NCI-H1048 (cell line): ENCODE measurements around the gene BCL11A.

Experiments used
- DNase-seq: peaks from one replicate; lab custom pipeline; 2025; lab: John Stamatoyannopoulos, UW

The BCL11A gene

DNA sequence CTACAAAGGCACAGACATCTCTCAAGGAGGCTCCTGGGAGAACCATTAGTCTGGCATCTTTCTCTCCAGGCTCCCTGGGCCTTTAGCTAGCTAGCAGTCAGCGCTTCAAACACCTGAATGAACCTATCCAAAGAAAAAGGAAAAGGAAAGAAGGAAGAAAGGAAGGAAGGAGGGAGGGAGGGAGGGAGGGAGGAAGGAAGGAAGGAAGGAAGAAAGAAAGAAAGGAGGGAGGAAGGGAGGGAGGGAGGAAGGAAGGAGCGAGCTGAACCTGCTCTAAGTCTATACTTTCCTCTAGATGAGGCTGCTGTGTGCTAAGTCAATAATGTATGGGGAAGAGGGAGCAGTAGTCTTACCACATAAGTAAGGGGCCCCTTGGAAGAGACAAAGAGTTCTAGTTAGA lies 5.1 kb upstream of the BCL11A start:
- no peak for DNase-seq

DNA sequence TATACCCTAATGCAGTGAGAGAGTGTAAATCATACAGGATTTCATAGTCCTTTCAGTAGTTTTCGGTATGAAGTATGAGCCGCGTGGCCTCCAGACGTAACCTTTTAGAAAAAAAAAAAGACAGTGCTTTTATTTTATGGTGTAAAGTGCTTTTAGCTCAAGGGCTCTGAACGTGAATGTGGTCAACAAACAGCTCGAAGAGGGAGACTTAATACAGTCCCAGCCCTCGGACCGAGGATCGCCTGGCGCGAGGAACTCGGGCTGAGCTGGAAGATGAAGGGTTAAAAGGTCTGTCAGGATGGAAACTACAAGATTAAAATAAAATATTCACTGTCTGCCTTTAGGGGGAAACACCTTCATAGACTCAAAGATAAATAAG lies 4.0 kb upstream of the BCL11A start:
- DNase-seq, result no peak

DNA sequence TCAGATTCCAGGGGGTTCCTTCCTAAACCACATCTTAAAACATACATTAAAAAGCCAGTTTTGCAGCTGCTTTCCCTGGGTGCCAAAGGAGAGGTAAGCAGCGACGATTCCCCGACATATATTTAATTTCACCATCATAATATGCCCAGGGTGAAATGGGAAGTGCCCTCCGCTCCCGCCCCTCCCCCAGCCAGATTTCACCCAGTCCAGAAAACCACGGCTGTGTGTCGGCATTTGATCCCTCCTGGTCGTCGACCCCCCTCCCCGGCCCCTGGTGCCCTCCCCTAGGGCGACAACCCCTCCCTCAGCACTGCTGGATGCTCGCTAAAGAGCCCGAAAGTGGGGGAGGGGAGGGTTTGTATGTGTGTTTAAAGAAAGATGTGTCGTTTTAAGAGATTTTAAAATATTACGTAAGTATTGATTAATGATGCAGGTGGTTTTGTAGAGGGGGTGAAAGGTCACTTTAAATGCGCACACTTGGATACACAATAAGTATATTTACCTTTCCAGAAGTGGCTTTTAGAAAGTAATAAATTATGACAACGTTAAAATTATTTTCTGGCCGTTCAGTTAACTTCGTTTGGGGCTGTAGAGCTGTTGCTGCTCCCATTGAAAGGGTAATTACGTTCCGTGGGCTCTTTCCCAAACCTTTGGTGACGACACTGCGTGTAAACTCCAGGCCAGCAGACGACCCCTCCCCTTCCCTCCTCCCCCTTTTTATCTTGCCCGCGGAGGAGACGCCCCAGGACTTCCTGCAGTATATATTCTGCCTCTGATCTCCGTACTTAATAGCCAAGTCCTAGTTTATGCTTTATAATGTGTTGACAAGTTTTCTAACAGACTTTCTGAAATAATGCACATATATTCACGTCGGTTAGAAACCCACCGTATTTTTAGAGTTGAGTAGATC lies 3.4 kb upstream of the BCL11A start:
- no peak for DNase-seq

DNA sequence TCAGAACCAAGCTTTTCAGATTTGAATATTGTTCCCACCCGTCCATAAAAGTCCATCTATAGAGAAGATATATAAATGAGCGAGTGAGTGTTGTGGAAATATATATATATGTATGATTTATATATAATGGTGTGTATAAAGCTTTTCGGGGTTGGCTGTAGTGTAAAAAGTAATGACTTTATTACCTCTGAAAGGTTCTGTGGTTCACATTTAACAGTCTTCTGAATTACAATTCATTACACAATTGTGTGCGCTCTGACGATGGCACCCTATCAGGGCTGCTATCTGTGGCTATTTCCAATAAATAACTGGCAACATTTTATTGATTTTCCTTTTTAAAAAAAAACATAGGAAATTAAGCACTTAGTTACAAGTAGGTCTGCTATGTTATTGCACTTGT lies 2.7 kb upstream of the BCL11A start:
- DNase-seq, result no peak

DNA sequence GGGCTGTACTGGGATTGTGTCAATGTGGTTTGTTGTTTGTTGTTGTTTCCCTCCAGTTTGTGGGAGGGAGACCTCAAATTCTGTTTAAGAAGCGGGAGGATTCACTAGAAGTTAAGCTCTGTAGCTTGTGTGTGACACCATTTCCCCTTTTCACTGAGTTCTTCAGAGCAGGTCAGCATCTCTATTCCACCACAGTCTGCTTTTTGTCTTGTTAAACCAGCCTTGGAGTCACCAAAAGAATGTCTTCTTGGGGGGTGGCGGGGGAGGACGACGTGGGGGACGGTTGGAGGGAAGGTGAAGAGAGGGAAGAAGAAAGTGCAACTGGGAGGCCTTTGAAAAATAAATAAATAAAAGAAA lies 2.3 kb upstream of the BCL11A start:
- DNase-seq, result no peak

DNA sequence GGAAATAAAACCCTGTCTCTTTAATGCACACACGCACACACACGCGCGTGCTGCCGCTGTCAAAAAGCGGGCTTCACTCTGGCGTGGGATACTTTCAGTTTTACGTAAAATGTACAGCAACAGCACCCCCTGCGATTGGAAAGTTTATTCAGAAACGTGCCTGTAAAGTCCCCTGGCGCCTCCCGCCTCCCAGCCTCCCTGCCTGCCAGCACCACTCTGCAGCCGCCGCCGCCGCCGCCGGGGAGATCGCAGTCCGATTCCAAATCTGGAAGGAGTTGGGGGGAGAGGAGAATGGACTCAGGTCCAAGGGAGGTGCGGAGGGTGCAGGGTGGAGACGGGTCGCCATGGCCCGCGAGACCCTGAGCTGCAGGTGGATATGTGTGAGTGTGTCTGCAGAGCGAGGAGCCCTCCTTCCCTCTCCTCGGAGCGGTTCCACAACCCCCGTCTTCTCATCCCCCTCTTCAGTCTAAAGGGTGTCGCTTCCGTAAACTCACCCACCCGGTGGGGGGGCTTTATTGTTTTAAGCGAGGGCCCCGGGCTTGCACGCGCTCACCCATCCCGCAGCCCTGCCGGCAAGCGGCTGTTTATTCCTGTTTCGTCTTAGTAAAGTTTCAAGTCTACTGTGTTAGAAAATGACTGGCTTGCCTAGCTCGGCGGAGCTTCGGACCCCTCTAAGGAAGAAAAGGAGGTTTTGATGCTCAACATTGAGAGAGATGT lies 1.8 kb upstream of the BCL11A start:
- peak; percentile 65 for DNase-seq

DNA sequence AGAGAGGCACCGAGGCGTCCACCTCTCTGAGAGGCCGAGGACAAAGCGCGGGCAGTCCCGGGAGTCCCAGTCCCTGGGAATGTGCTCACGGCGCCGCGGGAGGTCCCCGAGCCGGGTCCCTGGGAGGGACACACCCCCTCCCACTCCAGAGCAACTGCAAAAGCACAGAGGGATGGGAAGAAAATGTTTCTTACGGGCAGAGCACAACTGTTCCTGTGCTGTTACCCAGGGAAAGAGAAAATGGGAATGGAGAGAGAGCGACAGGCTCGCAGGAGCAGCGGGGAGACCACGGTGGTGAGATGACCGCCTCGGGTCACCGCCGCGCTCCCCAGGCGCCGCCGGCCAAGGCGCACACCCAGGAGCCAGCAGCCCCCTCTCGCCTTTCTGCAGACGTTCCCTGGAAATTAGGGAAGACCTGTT lies 1.2 kb upstream of the BCL11A start:
- no peak for DNase-seq

DNA sequence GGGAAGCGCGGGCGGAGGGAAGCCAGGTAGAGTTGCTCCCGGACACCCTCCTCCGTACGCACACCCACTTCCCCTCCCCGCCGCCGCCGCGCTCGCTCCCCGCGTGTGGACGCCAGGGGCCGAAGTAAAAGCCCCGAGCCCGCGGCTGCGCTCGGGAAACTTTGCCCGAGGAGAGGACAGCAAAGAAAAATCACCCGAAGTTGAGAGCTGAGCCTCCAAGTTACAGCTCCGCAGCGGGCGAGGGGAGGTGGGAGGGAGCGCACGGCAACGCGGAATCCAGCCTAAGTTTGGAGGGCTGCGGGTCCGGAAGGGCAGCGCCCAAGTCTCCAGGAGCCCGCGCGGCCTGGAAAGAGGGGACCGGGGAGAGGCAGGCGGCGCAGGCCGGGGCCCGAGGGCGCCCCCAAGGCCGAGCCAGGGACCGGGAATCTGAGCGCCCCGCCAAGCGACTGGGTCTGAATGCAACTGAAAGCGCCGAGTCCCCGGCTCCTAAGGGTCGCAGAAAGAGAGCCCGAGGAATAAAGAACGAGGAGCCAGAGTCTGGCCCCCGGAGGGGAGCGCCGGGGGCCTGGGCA lies 706 bp upstream of the BCL11A start:
- DNase-seq, result no peak

DNA sequence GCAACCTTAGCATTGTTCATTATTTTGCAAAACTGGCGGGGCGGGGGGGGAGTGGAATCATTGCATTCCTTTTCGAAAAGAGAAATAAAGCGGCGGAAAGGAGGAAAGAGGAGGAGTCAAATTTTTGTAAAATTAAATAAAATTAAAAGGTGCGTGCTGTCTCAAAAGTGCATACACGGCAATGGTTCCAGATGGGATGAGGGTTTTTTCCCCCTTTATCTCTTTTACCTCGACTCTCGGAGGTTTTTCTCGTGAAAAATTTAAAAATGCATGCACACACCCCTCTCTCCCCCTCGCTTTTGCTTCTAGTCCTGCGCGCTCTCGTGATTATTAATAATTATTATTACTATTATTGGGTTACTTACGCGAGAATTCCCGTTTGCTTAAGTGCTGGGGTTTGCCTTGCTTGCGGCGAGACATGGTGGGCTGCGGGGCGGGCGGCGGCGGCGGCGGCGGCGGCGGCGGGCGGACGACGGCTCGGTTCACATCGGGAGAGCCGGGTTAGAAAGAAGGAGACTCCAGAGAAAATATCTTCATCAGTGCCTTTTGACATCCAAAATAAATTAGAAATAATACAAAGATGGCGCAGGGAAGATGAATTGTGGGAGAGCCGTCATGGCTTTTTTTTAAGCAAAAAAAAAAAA lies 481 bp downstream of the BCL11A start:
- no peak for DNase-seq

DNA sequence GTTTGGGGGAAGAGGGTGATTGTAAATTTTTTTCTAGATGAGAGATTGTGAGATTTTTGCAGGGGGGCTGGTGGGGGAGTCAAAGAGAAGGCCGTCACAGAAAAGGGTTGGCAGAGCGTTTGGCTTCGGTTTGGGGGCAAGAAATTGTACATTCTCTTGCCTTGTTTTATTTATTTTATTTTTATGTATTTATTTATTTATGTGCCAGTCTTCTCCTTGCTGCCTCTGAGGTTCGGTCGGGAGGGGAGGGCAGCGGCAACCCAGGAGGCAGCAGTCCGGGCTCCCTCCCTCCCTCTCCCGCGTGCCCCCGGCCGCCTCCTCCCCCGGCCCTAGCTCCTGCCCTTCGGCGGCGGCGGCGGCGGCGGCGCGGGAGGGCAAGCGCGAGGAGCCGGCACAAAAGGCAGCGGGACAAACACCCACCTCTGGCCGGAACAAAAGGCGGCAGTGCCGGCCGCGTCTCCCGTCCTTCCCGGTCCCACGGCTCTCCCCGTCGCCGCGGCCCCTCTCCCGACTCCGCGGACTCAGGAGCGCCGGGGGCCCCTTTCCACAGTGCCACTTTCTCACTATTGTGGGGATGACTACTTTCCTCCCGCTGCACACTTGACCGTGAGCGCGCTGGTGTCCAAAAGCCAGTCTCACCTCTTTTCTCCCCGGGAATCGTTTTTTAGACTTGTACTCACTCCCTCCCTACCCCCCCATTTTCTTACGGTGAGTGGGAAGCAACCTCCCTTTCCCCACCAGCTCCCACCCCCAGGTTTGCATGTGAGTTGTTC lies 1.2 kb downstream of the BCL11A start:
- no peak for DNase-seq

DNA sequence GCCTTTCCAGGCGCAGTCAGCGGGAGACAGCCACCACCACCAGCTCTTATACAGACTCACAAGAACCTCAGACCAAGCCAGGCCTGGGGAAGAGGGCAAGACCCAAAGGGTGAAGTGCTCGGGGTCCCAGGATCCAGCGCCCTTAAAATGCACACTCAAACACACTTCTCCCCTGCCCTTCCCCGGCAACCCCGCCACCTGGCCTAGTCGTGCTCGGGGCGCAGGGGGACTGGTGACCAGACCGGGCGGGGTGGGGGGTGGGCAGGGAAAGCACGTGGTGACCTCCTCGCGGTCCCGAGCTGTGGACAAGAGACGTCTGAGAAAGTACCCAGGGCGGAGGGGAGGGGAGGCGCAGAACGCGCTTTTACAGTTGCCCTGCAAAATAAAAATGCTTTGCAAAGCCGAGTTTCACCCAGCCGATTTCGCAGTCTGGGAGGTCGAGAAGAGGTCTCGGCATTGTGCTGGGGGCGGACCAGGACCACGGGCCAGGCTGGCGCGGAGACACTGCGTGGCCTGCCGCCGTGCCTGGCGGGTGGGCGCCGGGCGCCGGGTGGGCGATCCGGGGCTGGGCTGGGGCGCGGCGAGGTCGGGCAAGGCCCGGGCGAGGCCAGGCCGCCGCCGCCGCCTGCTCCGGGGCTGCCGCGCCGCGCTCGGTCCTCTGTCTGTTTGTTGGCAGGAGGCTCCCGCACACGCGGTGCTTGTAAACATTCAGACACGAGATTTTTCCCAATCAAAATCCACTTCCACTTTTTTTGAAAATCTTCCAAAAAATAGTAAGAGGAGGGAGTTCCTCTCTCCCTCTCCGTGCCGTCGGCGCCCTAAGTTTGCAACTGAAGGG lies 2.0 kb downstream of the BCL11A start:
- no peak for DNase-seq

DNA sequence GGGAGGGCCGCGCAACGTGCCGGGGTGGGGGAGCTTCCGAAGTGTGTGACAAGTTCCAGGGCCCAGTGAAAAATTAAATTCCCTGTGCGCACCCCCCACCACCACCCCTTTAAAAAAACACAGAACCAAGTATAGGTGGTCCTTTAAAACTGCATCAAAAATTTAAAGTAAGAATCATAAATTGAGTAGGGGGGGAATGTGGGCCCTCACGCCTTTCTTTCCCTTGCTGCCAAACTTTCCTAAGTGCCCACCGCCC lies 2.5 kb downstream of the BCL11A start:
- no peak for DNase-seq

DNA sequence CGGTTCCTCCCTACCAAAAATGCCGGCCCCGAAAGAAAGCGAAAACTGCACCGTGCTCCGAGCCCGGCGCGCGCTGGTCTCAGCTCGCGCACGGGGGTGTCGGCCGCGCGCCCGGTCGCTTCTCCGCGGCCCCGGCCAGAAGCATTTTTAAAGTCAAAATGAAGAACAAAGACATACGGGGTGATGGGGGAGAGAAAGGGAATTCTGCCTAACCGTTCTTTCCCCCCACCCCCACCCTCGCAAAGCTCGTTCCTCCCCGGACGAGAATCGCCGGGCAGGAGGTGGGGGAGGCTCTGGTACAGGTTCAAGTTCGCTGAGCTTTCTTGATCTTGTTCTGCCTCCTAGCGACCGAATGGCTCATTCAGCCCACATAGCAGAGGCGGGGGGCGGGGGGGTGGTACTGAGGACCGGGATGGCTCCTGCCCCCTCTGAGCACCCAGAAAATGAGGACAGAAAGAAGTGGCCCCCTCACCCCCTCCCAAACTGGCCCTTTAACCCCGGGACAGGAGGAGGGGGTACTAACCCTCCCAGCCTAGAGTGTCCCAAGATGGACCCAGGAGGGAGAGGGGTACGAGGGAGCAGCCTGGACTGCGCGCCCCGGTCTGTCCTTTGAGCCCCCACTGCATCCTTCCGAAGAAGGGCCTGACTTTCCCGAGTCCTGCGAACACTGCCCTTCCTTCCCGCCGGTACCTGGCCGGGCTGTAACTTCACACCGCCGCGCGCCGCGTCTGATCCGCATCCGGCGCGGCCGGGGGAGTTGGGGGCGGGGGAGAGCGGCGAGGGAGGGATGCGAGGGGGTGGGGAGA lies 3.1 kb downstream of the BCL11A start:
- DNase-seq, result peak; percentile 77

DNA sequence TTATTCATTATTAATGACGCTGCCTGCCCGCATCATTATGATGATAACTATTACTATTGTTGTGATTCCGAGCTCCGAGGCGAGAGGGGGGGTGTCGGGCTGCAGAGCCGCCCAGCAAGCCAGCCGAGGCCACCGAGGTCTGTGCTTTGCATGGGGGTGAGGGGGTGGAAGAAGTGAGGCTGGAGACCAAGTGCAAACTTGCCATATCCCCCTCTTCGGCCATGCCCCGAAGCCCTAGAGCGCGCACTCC lies 3.6 kb downstream of the BCL11A start:
- DNase-seq, result no peak

DNA sequence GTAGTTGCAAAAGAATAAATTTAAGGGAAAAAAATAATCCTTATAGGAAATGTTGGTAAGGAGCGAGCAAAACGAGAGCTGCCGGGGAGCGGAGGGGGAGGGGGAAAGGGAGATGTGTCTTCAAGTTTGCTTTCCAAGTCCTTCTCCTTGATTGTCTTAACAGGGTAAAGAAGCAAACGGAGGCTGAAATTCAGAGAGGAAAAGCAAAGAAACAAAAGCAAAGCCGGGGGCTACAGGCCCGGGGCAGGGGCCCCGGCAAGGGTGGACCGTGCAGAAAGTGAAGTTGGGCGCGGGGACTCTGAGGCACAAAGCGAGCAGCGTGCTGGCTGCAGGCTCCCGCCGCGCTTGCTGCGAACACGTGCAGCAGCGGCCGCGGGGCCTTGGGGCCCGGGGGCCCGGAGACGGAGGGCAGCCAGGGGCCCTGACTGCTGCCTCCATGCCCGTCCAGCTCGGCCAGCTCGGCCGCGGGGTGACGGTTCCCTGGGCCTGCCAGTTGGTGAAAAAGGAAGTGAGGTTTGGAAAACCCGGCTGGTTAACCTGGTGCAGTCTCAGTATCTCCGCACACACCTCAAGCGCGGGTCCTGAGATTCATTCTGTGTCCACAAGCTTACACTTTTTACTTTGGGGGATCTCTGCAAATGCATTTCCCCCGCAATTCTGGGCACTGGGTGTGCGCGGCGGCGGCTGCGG lies 4.1 kb downstream of the BCL11A start:
- DNase-seq, result no peak

DNA sequence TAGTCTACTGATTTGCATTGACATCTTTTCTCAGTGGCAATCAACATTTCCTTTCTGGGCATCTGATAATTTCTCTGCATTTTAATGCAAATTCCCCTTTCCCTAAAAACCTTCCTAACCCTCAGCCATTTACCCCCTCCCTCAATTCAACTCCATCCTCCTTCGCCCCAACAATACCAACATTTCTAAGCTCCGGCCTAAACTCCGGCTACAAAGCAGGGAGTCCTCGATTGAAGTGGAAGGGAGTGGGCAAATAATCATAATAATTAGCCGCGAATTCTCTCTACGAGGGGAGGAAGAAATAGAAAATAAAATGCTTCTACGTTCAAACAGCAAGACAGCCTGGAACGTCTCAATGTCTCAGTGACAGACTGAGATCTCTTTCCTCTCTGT lies 4.6 kb downstream of the BCL11A start:
- no peak for DNase-seq

DNA sequence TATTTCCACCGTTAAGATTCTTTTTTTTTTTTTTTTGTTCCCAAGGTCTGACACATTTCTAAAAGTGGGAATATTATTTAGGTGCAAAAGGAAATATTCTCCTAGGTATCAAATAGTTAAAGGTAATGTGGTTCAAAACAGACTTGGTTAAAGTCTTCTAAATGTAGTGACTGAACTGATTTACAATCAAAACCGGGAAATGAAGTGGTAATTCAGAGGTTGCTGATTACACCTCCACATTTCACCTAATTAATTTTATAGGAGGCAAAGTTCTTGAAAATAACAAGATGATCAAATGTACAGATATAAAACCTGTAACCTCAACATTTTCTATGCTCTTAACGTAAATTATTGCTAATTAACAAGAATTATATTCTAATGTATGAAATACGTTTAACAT lies 5.1 kb downstream of the BCL11A start:
- no peak for DNase-seq

DNA sequence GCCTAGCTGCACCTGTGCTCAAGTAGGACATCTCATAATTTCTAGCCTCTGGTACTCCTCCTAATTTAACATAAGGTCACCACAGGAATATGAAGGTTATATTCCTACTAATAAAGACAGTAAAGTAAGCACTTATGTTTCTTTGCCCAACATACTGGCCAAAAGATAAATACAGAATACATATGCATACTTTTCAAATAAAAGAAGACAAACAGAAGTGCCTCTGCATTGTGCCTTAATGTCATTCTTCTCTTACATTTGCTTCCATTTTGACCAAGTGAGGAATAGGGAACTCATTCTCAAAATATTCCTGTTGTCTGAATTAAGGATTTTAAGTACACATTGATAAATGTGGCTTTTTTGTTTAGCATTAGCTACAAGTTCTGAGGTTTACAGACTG lies 5.6 kb downstream of the BCL11A start:
- DNase-seq, result no peak

DNA sequence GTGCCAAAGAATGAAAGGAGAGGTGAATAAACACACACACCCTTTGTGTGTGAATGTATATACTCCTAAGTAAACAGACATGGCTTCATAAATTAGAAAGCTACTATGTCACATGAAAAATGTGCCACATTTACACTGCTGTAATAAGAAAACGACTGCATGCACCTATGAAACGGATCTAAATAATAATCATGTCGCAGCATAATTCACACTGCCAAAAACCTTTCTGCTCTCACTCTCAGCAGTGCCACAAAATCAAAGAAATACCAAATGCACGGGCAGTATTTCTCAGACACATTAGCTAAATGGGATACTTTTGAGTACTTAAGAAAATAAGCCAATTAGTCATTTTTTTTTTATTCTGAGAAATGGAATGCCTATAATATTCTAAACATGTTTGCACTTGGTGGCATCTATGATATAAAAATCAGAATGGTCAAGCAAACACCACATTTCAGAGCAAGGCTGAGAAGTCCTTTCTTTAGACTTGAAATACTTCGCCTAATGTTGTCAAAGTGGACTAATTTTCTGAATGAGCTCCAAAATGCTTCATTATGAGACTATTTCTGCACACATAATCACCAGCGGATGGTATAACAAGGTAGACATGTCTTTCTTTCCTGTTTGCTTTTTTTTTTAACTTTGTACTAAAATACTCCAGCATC lies 6.6 kb downstream of the BCL11A start:
- DNase-seq, result no peak
